ENCODE measurements around the gene CBARP. TPM values are rescaled to one million over a fixed set of nuclear protein-coding genes. Genes with fewer than 3 reads are reported as not detected.

Gene CBARP
- total and polyA plus RNA-seq, 2 of the 13 experiments (the other 11 are each of a cell fraction or from before 2014, with no cell fraction given): 1.2 to 1.4 TPM

DNA sequence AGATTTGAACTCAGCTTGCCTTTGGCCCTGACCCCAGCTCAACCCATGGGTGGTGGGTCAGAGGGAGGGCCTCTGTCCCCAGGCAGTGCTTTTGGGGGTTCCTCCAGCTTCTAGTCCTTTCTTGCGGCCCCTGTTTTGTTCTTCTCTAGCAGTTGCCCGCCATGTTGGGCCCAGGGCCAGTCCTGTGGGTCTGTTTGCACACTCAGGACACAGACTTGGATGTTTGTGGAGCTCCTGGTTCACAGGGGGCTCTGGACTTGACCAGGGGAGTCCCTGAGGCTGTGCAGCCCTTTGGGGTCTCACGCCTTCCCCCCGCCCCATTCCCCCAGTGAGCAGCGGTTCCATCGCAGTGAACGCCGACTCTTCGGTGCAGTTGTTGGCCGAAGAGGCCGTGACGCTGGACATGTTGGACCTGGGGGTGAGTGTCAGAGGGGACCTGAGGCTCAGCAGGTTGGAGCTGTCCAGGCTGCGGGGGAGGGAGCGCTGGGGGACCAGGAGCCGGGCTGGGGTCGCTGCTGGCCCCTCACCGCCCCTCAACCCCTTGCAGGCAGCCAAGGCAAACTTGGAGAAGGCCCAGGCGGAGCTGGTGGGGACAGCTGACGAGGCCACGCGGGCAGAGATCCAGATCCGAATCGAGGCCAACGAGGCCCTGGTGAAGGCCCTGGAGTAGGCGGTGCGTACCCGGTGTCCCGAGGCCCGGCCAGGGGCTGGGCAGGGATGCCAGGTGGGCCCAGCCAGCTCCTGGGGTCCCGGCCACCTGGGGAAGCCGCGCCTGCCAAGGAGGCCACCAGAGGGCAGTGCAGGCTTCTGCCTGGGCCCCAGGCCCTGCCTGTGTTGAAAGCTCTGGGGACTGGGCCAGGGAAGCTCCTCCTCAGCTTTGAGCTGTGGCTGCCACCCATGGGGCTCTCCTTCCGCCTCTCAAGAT, 6.2 kb upstream of the CBARP start (continued):
- no peak for TF ChIP-seq SYNCRIP (IDR thresholded peaks at IDR 0.05; ENCODE audit: insufficient read depth, low read depth, low read length)
- TF ChIP-seq, protein P1, sequence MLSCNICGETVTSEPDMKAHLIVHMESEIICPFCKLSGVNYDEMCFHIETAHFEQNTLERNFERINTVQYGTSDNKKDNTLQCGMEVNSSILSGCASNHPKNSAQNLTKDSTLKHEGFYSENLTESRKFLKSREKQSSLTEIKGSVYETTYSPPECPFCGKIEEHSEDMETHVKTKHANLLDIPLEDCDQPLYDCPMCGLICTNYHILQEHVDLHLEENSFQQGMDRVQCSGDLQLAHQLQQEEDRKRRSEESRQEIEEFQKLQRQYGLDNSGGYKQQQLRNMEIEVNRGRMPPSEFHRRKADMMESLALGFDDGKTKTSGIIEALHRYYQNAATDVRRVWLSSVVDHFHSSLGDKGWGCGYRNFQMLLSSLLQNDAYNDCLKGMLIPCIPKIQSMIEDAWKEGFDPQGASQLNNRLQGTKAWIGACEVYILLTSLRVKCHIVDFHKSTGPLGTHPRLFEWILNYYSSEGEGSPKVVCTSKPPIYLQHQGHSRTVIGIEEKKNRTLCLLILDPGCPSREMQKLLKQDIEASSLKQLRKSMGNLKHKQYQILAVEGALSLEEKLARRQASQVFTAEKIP (CRISPR knock-in tag; IDR thresholded peaks at IDR 0.05; ENCODE audit: borderline replicate concordance): no peak
- no peak for TF ChIP-seq ZNF138 (CRISPR knock-in tag; IDR thresholded peaks at IDR 0.05; ENCODE audit: low read depth)
- TF ChIP-seq, protein P2, sequence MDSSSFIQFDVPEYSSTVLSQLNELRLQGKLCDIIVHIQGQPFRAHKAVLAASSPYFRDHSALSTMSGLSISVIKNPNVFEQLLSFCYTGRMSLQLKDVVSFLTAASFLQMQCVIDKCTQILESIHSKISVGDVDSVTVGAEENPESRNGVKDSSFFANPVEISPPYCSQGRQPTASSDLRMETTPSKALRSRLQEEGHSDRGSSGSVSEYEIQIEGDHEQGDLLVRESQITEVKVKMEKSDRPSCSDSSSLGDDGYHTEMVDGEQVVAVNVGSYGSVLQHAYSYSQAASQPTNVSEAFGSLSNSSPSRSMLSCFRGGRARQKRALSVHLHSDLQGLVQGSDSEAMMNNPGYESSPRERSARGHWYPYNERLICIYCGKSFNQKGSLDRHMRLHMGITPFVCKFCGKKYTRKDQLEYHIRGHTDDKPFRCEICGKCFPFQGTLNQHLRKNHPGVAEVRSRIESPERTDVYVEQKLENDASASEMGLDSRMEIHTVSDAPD (CRISPR knock-in tag; IDR thresholded peaks at IDR 0.05): no peak
- TF ChIP-seq FOSL1 (CRISPR knock-in tag; IDR thresholded peaks at IDR 0.05; ENCODE audit: borderline replicate concordance): no peak
- TF ChIP-seq, protein P3, sequence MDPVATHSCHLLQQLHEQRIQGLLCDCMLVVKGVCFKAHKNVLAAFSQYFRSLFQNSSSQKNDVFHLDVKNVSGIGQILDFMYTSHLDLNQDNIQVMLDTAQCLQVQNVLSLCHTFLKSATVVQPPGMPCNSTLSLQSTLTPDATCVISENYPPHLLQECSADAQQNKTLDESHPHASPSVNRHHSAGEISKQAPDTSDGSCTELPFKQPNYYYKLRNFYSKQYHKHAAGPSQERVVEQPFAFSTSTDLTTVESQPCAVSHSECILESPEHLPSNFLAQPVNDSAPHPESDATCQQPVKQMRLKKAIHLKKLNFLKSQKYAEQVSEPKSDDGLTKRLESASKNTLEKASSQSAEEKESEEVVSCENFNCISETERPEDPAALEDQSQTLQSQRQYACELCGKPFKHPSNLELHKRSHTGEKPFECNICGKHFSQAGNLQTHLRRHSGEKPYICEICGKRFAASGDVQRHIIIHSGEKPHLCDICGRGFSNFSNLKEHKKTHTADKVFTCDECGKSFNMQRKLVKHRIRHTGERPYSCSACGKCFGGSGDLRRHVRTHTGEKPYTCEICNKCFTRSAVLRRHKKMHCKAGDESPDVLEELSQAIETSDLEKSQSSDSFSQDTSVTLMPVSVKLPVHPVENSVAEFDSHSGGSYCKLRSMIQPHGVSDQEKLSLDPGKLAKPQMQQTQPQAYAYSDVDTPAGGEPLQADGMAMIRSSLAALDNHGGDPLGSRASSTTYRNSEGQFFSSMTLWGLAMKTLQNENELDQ (CRISPR knock-in tag; IDR thresholded peaks at IDR 0.05; ENCODE audit: borderline replicate concordance): no peak
- TF ChIP-seq SNAPC2 (CRISPR knock-in tag; IDR thresholded peaks at IDR 0.05): no peak
- no peak for TF ChIP-seq SP140L (CRISPR knock-in tag; IDR thresholded peaks at IDR 0.05; ENCODE audit: borderline replicate concordance)
- TF ChIP-seq ZNF468 (CRISPR knock-in tag; IDR thresholded peaks at IDR 0.05): no peak
- no peak; the same call in 1 of the 2 replicates for TF ChIP-seq ZBED4 (CRISPR knock-in tag; IDR thresholded peaks at IDR 0.05; ENCODE audit: borderline replicate concordance)
- TF ChIP-seq NFAT5 (CRISPR knock-in tag; IDR thresholded peaks at IDR 0.05): no peak; the same call in 1 of the 2 replicates
- TF ChIP-seq KDM6A (CRISPR knock-in tag; IDR thresholded peaks at IDR 0.05; ENCODE audit: low read depth): no peak
